Fibroblast of pulmonary artery (primary cell): ENCODE measurements around the gene PDZRN3.

Experiments
- DNase-seq: peaks from one replicate; pipeline ENCODE4 v3.0.0-alpha.2; 2010; ENCODE audit warnings: low read depth
- H3K4me3 ChIP-seq: replicated peaks from 2 replicates; pipeline ENCODE4 v1.5.1; 2011; ENCODE audit warnings: low read depth, mild to moderate bottlenecking, control low read depth, low read length, moderate library complexity
- CTCF ChIP-seq: IDR thresholded peaks from 2 replicates; pipeline ENCODE4 v1.5.1; 2011; ENCODE audit warnings: mild to moderate bottlenecking, control low read depth, low read length, inconsistent platforms; ENCODE audit errors: missing control alignments

PDZRN3 gene

GRCh38 chr3:73499787-73500186, 125.0 kb downstream of the PDZRN3 start:
- H3K4me3 ChIP-seq, result no peak overlapping the region
- peak; percentile 10 for DNase-seq
- no peak for TF ChIP-seq CTCF

- DNase-seq, result no peak
- TF ChIP-seq CTCF, result no peak
- no peak overlapping the region for H3K4me3 ChIP-seq
Observed at GRCh38 chr3:73498764-73499622, 125.7 kb downstream of the PDZRN3 start.

GRCh38 chr3:73497646-73498406, 126.9 kb downstream of the PDZRN3 start:
- no peak for TF ChIP-seq CTCF
- H3K4me3 ChIP-seq, result no peak overlapping the region
- DNase-seq, result no peak

GRCh38 chr3:73493543-73494308, 131.0 kb downstream of the PDZRN3 start:
- no peak for TF ChIP-seq CTCF
- peak; percentile 61 for DNase-seq
- H3K4me3 ChIP-seq, result no peak overlapping the region

GRCh38 chr3:73492186-73492585, 132.6 kb downstream of the PDZRN3 start:
- H3K4me3 ChIP-seq, result no peak overlapping the region
- no peak for TF ChIP-seq CTCF
- no peak for DNase-seq

- no peak for DNase-seq
- TF ChIP-seq CTCF, result no peak
- H3K4me3 ChIP-seq, result no peak overlapping the region
Observed at GRCh38 chr3:73491287-73491662, 133.5 kb downstream of the PDZRN3 start.
